ENCODE data around the gene ATF7.

The ATF7 gene

DNA sequence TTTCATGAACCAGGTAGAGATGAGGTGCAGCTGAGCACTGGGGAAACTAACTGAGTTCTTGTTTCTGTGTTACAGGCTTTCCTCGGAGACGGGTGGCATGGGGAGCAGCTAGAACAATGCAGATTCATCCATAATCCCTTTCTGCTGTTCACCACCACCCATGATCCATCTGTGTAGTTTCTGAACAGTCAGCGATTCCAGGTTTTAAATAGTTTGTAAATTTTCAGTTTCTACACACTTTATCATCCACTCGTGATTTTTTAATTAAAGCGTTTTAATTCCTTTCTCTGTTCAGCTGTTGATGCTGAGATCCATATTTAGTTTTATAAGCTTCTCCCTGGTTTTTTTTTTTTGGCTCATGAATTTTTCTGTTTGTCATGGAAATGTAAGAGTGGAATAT lies 146.9 kb downstream of the ATF7 start:
- no peak for DNase-seq (ENCODE audit: low read depth)
- no peak overlapping the region for H3K4me3 ChIP-seq (ENCODE audit: low read depth, low read length)
- TF ChIP-seq MYC (IDR thresholded peaks at IDR 0.05; ENCODE audit: low read depth, low read length) = no peak
- no peak for TF ChIP-seq POLR2A (IDR thresholded peaks at IDR 0.05; ENCODE audit: extremely low read depth, insufficient read length)
- TF ChIP-seq, protein P1, sequence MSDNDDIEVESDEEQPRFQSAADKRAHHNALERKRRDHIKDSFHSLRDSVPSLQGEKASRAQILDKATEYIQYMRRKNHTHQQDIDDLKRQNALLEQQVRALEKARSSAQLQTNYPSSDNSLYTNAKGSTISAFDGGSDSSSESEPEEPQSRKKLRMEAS (IDR thresholded peaks at IDR 0.05; ENCODE audit: low read depth, low read length) = no peak
- TF ChIP-seq, protein P2, sequence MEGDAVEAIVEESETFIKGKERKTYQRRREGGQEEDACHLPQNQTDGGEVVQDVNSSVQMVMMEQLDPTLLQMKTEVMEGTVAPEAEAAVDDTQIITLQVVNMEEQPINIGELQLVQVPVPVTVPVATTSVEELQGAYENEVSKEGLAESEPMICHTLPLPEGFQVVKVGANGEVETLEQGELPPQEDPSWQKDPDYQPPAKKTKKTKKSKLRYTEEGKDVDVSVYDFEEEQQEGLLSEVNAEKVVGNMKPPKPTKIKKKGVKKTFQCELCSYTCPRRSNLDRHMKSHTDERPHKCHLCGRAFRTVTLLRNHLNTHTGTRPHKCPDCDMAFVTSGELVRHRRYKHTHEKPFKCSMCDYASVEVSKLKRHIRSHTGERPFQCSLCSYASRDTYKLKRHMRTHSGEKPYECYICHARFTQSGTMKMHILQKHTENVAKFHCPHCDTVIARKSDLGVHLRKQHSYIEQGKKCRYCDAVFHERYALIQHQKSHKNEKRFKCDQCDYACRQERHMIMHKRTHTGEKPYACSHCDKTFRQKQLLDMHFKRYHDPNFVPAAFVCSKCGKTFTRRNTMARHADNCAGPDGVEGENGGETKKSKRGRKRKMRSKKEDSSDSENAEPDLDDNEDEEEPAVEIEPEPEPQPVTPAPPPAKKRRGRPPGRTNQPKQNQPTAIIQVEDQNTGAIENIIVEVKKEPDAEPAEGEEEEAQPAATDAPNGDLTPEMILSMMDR (IDR thresholded peaks at IDR 0.05; ENCODE audit: low read depth, low read length) = no peak

DNA sequence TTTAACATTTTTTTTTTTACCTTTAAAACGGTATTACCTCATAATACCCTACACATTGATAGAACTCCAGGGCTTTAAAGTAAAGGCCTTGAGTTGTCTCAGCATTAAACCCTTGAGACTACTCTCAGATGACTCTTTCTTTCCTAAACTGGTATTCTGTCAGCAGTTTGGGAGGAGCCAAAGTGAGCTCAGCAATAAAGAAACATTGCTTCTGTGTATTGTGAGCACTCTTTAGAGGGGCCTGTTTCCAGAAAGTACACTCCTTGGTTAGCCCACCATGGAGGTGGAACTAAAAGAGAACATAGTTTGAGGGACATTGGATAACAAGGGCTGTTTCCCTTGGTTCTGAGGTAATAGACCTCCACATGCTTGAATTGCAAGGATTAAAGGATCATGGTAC lies 147.3 kb downstream of the ATF7 start:
- TF ChIP-seq MYC (IDR thresholded peaks at IDR 0.05; ENCODE audit: low read depth, low read length) = no peak
- TF ChIP-seq, protein P1 (IDR thresholded peaks at IDR 0.05; ENCODE audit: low read depth, low read length) = no peak
- TF ChIP-seq, protein P2 (IDR thresholded peaks at IDR 0.05; ENCODE audit: low read depth, low read length) = no peak
- no peak for TF ChIP-seq POLR2A (IDR thresholded peaks at IDR 0.05; ENCODE audit: extremely low read depth, insufficient read length)
- no peak for DNase-seq (ENCODE audit: low read depth)
- H3K4me3 ChIP-seq (ENCODE audit: low read depth, low read length) = no peak overlapping the region

DNA sequence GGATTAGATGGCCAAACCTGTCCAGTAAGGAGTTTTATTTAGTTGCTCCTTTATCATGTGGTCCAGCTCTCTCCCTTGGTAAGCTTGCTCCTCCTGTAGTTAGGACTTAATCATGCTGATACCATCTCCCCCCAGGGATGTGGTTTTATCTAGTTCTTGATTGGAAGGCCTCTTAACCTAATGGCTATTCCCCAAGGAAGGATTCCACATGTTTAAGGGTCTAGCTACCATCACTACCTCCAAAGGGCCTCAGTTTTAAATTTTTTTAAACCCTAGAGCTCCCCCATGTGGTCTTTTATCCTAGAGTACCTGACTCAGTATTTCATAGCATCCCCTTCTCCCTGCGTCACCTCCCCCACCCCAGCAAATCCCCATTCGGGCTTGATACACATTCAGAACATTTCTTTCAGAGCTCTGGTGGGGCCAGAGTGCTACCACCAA lies 149.4 kb downstream of the ATF7 start:
- peak; percentile 54 for DNase-seq (ENCODE audit: low read depth)
- H3K4me3 ChIP-seq (ENCODE audit: low read depth, low read length) = no peak overlapping the region
- TF ChIP-seq, protein P2 (IDR thresholded peaks at IDR 0.05; ENCODE audit: low read depth, low read length) = peak; percentile 29
- TF ChIP-seq MYC (IDR thresholded peaks at IDR 0.05; ENCODE audit: low read depth, low read length) (no peak), POLR2A (IDR thresholded peaks at IDR 0.05; ENCODE audit: extremely low read depth, insufficient read length) (no peak)
- TF ChIP-seq, protein P1 (IDR thresholded peaks at IDR 0.05; ENCODE audit: low read depth, low read length) = 0 out of 2 replicates have a peak, but pooled peaks have one; percentile 11

GRCh38 chr12:53474819-53475218 lies 151.4 kb downstream of the ATF7 start:
- TF ChIP-seq POLR2A (IDR thresholded peaks at IDR 0.05; ENCODE audit: extremely low read depth, insufficient read length) (no peak), MYC (IDR thresholded peaks at IDR 0.05; ENCODE audit: low read depth, low read length) (no peak)
- TF ChIP-seq, protein P2 (IDR thresholded peaks at IDR 0.05; ENCODE audit: low read depth, low read length) = no peak
- TF ChIP-seq, protein P1 (IDR thresholded peaks at IDR 0.05; ENCODE audit: low read depth, low read length) = no peak
- no peak overlapping the region for H3K4me3 ChIP-seq (ENCODE audit: low read depth, low read length)
- no peak for DNase-seq (ENCODE audit: low read depth)

DNA sequence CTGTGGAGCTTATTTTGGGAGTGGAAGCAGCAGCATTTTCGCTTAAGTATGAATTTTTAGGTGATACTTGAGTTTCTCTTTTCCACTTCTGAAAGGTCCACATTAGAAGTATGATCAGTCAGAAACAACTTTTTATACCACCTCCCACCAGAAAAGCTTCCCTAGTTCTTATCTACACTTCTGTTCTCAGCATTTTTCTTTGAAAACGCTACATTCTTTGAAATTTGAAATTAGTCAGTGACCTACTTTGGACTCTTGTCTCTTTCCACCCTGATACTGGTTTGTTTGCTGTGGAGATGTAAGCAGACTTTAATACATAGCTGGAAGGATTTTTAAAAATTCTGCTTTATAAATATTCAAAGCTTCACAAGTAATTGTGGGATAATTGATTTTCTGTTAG lies 152.1 kb downstream of the ATF7 start:
- TF ChIP-seq POLR2A (IDR thresholded peaks at IDR 0.05; ENCODE audit: extremely low read depth, insufficient read length) = no peak
- TF ChIP-seq, protein P1 (IDR thresholded peaks at IDR 0.05; ENCODE audit: low read depth, low read length) = no peak
- TF ChIP-seq, protein P2 (IDR thresholded peaks at IDR 0.05; ENCODE audit: low read depth, low read length) = no peak
- TF ChIP-seq MYC (IDR thresholded peaks at IDR 0.05; ENCODE audit: low read depth, low read length) = no peak
- H3K4me3 ChIP-seq (ENCODE audit: low read depth, low read length) = no peak overlapping the region
- DNase-seq (ENCODE audit: low read depth) = no peak
